ENCODE results near the gene PTOV1.
A peak's percentile ranks its signal among the peaks of the same experiment; 100 is the strongest.

The PTOV1 gene

GRCh38 chr19:49869484-49870308 is 18.7 kb downstream of the PTOV1 start:
- DNase-seq (ENCODE audit: low spot score): peak; percentile 97

GRCh38 chr19:49870309-49870901 is 19.4 kb downstream of the PTOV1 start:
- POLR2A ChIA-PET (ENCODE audit: low non-redundant PET): interaction anchor here (0.6 kb wide), 1 partner anchor 723 kb away, joined by 3 read pairs; no protein-coding TSS in a partner anchor
- H3K27ac ChIP-seq: peak overlapping the region; percentile 96
- TF ChIP-seq CTCF (conservative IDR thresholded peaks at IDR 0.05; ENCODE audit: low read depth): no peak
- DNase-seq (ENCODE audit: low spot score): no peak
- CTCF ChIA-PET: interaction anchor here (0.5 kb wide), 1 partner anchor 152 kb away, joined by 3 read pairs; no protein-coding TSS in a partner anchor

More at GRCh38 chr19:49869484-49870308, 18.7 kb downstream of the PTOV1 start:
- TF ChIP-seq CTCF (conservative IDR thresholded peaks at IDR 0.05; ENCODE audit: low read depth): no peak
- ChIA-PET CTCF (no interaction called here), POLR2A (ENCODE audit: low non-redundant PET) (interaction anchor here (0.6 to 1.3 kb wide), 3 partner anchors 19 to 724 kb away, joined by 3 to 6 read pairs (median 3); partner anchors contain the start of gene PTOV1)
- peak overlapping the region; percentile 96 for H3K27ac ChIP-seq

- DNase-seq (ENCODE audit: low spot score): no peak
- POLR2A ChIA-PET (ENCODE audit: low non-redundant PET): interaction anchor here (0.6 kb wide), 1 partner anchor 67 kb away, joined by 3 read pairs; no protein-coding TSS in a partner anchor
- TF ChIP-seq CTCF (conservative IDR thresholded peaks at IDR 0.05; ENCODE audit: low read depth): no peak
- CTCF ChIA-PET: no interaction called here
- peak overlapping the region; percentile 96 for H3K27ac ChIP-seq
These were observed 20.5 kb downstream of the PTOV1 start for GRCh38 chr19:49871349-49871985.

- no peak for DNase-seq (ENCODE audit: low spot score)
- no peak for TF ChIP-seq CTCF (conservative IDR thresholded peaks at IDR 0.05; ENCODE audit: low read depth)
- H3K27ac ChIP-seq: peak overlapping the region; percentile 96
- ChIA-PET CTCF (no interaction called here), POLR2A (ENCODE audit: low non-redundant PET) (no interaction called here)
These were observed 21.5 kb downstream of the PTOV1 start for GRCh38 chr19:49872245-49873128.

GRCh38 chr19:49873129-49873521 is 22.2 kb downstream of the PTOV1 start:
- DNase-seq (ENCODE audit: low spot score): no peak
- ChIA-PET CTCF (no interaction called here), POLR2A (ENCODE audit: low non-redundant PET) (no interaction called here)
- H3K27ac ChIP-seq: peak overlapping the region; percentile 96
- no peak for TF ChIP-seq CTCF (conservative IDR thresholded peaks at IDR 0.05; ENCODE audit: low read depth)
